GM04503 (cell line): ENCODE measurements around the gene CAMSAP1.

Experiments
- DNase-seq: peaks from one replicate; pipeline ENCODE4 v3.0.0-alpha.2; 2012; ENCODE audit warnings: low read depth

CAMSAP1 gene

DNA sequence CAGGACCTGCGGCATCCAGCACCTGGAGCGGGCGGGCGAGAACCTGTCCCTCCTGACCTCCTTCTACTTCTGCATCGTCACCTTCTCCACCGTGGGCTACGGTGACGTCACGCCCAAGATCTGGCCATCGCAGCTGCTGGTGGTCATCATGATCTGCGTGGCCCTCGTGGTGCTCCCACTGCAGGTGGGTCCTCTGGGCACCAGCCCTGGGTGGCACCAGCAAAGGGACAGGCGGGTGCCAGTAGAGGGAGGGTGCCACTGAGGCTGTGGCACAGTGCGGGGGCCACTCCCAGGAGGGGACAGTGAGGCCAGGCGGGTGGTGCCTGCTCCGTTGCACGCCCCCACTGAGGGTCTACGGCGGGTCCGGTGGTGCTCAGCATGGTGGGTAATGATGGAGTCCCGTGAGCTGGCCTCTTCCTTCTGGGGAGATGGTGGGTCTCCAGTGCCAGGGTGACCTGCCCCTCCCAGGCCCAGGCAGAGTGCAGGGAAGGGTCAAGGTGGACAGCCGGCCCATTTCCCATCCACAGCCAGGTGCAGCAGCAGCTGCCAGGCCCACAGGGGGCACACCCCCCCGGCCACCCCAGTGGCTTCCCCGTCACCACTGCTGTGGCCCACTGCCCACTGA, 147.6 kb downstream of the CAMSAP1 start:
- no peak for DNase-seq

DNA sequence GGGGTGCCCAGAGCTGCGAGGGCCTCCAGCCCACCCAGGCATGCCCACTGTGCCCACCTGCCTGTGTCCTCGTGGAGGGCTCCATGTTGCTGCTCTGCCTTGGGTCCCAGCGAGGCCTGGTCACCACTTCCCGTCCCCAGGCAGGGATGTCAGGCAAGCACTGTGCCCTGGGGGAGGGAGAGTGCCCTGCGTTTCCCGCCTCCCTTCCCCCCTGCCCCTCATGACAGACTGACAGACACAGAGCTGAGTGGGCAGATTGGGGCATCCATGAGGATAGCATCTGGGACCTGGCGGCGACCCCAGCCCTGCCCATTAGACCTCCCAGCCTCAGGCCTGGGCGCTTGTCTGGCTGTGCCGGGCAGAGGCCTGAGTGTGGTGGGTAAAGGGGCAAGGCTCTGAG, 148.5 kb downstream of the CAMSAP1 start:
- no peak for DNase-seq
